22Rv1 (cell line): ENCODE data around the gene RORC.

Experiments
- ZFX ChIP-seq: fragments of 450-650 bp; IDR thresholded peaks from 2 replicates; pipeline ENCODE4 v1.6.1; 2017; ENCODE audit warnings: antibody characterized with exemption, borderline replicate concordance
- TF ChIP-seq, protein P1 (sequence below): fragments of 450-650 bp; IDR thresholded peaks from 2 replicates; pipeline ENCODE4 v1.5.1; 2017; ENCODE audit warnings: mild to moderate bottlenecking

DNA sequence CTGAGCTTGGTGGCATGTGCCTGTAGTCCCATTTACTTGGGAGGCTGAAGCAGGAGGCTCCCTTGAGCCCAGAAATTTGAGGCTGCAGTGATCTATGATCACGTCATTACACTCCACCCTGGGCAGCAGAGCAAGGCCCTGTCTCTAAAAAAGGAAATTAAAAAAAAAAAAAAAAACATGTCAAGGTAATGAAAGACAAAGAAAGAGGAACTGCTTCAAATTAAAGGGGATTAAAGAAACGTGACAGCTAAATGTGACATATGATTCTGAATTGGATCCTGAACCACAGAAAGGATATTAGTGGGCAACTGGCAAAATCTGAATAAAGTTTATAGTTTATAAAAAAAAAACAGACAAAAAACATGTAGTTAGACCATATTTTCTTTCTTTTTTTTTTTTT is 11.8 kb upstream of the RORC start:
- TF ChIP-seq, protein P1, sequence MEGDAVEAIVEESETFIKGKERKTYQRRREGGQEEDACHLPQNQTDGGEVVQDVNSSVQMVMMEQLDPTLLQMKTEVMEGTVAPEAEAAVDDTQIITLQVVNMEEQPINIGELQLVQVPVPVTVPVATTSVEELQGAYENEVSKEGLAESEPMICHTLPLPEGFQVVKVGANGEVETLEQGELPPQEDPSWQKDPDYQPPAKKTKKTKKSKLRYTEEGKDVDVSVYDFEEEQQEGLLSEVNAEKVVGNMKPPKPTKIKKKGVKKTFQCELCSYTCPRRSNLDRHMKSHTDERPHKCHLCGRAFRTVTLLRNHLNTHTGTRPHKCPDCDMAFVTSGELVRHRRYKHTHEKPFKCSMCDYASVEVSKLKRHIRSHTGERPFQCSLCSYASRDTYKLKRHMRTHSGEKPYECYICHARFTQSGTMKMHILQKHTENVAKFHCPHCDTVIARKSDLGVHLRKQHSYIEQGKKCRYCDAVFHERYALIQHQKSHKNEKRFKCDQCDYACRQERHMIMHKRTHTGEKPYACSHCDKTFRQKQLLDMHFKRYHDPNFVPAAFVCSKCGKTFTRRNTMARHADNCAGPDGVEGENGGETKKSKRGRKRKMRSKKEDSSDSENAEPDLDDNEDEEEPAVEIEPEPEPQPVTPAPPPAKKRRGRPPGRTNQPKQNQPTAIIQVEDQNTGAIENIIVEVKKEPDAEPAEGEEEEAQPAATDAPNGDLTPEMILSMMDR, result no peak
- TF ChIP-seq ZFX, result no peak
